A549 (cell line): ENCODE data around the gene PPAT. TPM values are rescaled to one million over a fixed set of nuclear protein-coding genes. Genes with fewer than 3 reads are reported as not detected.

Experiments
- ATAC-seq, 2 experiments: fragments of 200-7000 bp in 1 of 2; fragments of >200 bp in 1 of 2; cut with Nextera tagmentation in 1 of 2; cut with Tn5 transposase in 1 of 2; 3 replicates each; pipeline versions ENCODE4 v1.8.0 to v1.9.1; 2018 to 2020; ENCODE audit warnings: mild to moderate bottlenecking in 1 of 2, moderate library complexity in 1 of 2
- CTCF ChIA-PET: fragments of 300-600 bp; sonication (Branson Sonifier 250); formaldehyde crosslinking; extraction: SDS; loops from one replicate; lab custom pipeline; 2021; ENCODE audit warnings: antibody characterized with exemption, inconsistent platforms; lab: Yijun Ruan, JAX
- POLR2A ChIA-PET: fragments of 350-600 bp; formaldehyde crosslinking; extraction: SDS; loops from one replicate; lab custom pipeline; 2021; ENCODE audit warnings: antibody characterized with exemption, inconsistent platforms; lab: Yijun Ruan, JAX
- DNase-seq, 2 experiments: peaks; one replicate each; pipeline versions ENCODE4 v3.0.0 to v3.0.0-alpha.2; 2011 to 2016; ENCODE audit warnings: low read depth in 1 of 2, low spot score in 1 of 2
- FAIRE-seq: peaks from 2 replicates; lab custom pipeline; 2011; peaks lifted over from hg19 to GRCh38; lab: Jason Lieb, UNC
- H3K27ac ChIP-seq, 2 experiments: fragments of >200 bp; sonication (Bioruptor Twin); formaldehyde crosslinking; 3 replicates each; pipeline ENCODE4 v1.5.1; 2016 to 2017
- H3K4me1 ChIP-seq: fragments of >200 bp; sonication (Bioruptor Twin); formaldehyde crosslinking; 3 replicates; pipeline ENCODE4 v1.6.1; 2016
- H3K4me2 ChIP-seq: fragments of >200 bp; sonication (Bioruptor Twin); formaldehyde crosslinking; 3 replicates; pipeline ENCODE4 v1.6.1; 2016
- H3K4me3 ChIP-seq: fragments of >200 bp; sonication (Bioruptor Twin); formaldehyde crosslinking; 3 replicates; pipeline ENCODE4 v1.5.1; 2016
- H3K9me3 ChIP-seq: fragments of >200 bp; sonication (Bioruptor Twin); formaldehyde crosslinking; 3 replicates; pipeline ENCODE4 v1.6.1; 2016
- ATOH8 ChIP-seq: fragments of 250-450 bp; sonication (Bioruptor Pico); IDR thresholded peaks from 2 replicates; pipeline ENCODE4 v1.5.0; 2020; ENCODE audit warnings: low read depth, mild to moderate bottlenecking, moderate library complexity
- CBX2 ChIP-seq: fragments of 200-600 bp; sonication (generic); IDR thresholded peaks from 2 replicates; pipeline ENCODE4 v1.6.1; 2016; ENCODE audit warnings: low read depth, mild to moderate bottlenecking, borderline replicate concordance
- CTCF ChIP-seq: fragments of >200 bp; sonication (Bioruptor Twin); formaldehyde crosslinking; IDR thresholded peaks from 3 replicates; pipeline ENCODE4 v1.5.1; 2016
- EHMT2 ChIP-seq: fragments of 200-600 bp; sonication (generic); IDR thresholded peaks from 2 replicates; pipeline ENCODE4 v1.6.1; 2016; ENCODE audit warnings: antibody characterized with exemption, low read depth, mild to moderate bottlenecking, moderate library complexity
- EP300 ChIP-seq, 2 experiments: fragments of >200 bp; sonication (Bioruptor Twin); formaldehyde crosslinking; IDR thresholded peaks; 2 replicates in 1 of 2; 3 replicates in 1 of 2; pipeline ENCODE4 v1.6.1; 2016 to 2017
- FOSB ChIP-seq: fragments of 250-450 bp; sonication (Bioruptor Pico); IDR thresholded peaks from 2 replicates; pipeline ENCODE4 v1.5.0; 2020; ENCODE audit warnings: mild to moderate bottlenecking, moderate library complexity
- HDAC2 ChIP-seq: fragments of 200-600 bp; sonication (generic); IDR thresholded peaks from 2 replicates; pipeline ENCODE4 v1.6.1; 2016
- HES2 ChIP-seq: fragments of >200 bp; sonication (Bioruptor Twin); formaldehyde crosslinking; IDR thresholded peaks from 2 replicates; pipeline ENCODE4 v1.6.1; 2016
- HOXB5 ChIP-seq: fragments of 250-450 bp; sonication (Bioruptor Pico); IDR thresholded peaks from 2 replicates; pipeline ENCODE4 v1.5.0; 2020; ENCODE audit warnings: mild to moderate bottlenecking, moderate library complexity
- KDM5A ChIP-seq: fragments of 200-600 bp; sonication (generic); IDR thresholded peaks from 2 replicates; pipeline ENCODE4 v1.6.1; 2016; ENCODE audit warnings: antibody characterized with exemption, mild to moderate bottlenecking
- MAFK ChIP-seq: fragments of 450-650 bp; IDR thresholded peaks from 2 replicates; pipeline ENCODE4 v1.6.1; 2014; ENCODE audit not compliant: partially characterized antibody
- MAZ ChIP-seq: fragments of 150-350 bp; IDR thresholded peaks from 2 replicates; pipeline ENCODE4 v1.6.1; 2014; ENCODE audit warnings: antibody characterized with exemption, low read depth, low read length, borderline replicate concordance
- MYC ChIP-seq: IDR thresholded peaks from 2 replicates; pipeline ENCODE4 v1.6.1; 2012; ENCODE audit warnings: mild to moderate bottlenecking, inconsistent platforms, low read length, improper control_type of control experiment, borderline replicate concordance
- NFE2L2 ChIP-seq: fragments of 150-350 bp; conservative IDR thresholded peaks from 2 replicates; pipeline ENCODE4 v1.6.1; 2014; ENCODE audit warnings: low read length
- PHF8 ChIP-seq: fragments of 200-600 bp; sonication (generic); IDR thresholded peaks from 2 replicates; pipeline ENCODE4 v1.6.1; 2016; ENCODE audit warnings: low read depth, mild to moderate bottlenecking, antibody characterized with exemption, moderate library complexity, borderline replicate concordance
- RAD21 ChIP-seq, 2 experiments: fragments of >200 bp in 1 of 2; sonication (Bioruptor Twin) in 1 of 2; formaldehyde crosslinking in 1 of 2; IDR thresholded peaks in 1 of 2; conservative IDR thresholded peaks in 1 of 2; 2 replicates in 1 of 2; 3 replicates in 1 of 2; pipeline ENCODE4 v1.6.1; 2012 to 2018; ENCODE audit warnings: inconsistent platforms in 1 of 2
- RFX5 ChIP-seq: fragments of 450-650 bp; IDR thresholded peaks from 2 replicates; pipeline ENCODE4 v1.7.1; 2014; ENCODE audit warnings: antibody characterized with exemption, mild to moderate bottlenecking, moderate library complexity
- SMC3 ChIP-seq: fragments of >200 bp; sonication (Bioruptor Twin); formaldehyde crosslinking; IDR thresholded peaks from 3 replicates; pipeline ENCODE4 v1.6.1; 2018; ENCODE audit warnings: inconsistent platforms
- SREBF2 ChIP-seq: fragments of 450-650 bp; IDR thresholded peaks from 2 replicates; pipeline ENCODE4 v1.6.1; 2014; ENCODE audit warnings: mild to moderate bottlenecking, moderate library complexity
- TFCP2L1 ChIP-seq: fragments of 250-450 bp; sonication (Bioruptor Pico); IDR thresholded peaks from 2 replicates; pipeline ENCODE4 v1.5.0; 2021; ENCODE audit warnings: mild to moderate bottlenecking
- ZC3H11A ChIP-seq: fragments of 450-650 bp; IDR thresholded peaks from 2 replicates; pipeline ENCODE4 v1.6.1; 2014; ENCODE audit warnings: antibody characterized with exemption, mild to moderate bottlenecking
- ZNF302 ChIP-seq: fragments of 250-450 bp; sonication (Bioruptor Pico); IDR thresholded peaks from 2 replicates; pipeline ENCODE4 v1.9.0; 2021; ENCODE audit warnings: inconsistent platforms, mild to moderate bottlenecking, moderate library complexity
- WGBS: methylation state at CpG from one replicate; pipeline ENCODE4 v1.1.6; 2017; ENCODE audit errors: missing lambda C conversion rate; 5-methylcytosine and 5-hydroxymethylcytosine counted together
- polyA plus RNA-seq, 4 experiments: library from polyadenylated mRNA; depleted of rRNA in 3 of 4; stranded (reverse); fragments of >200 nt; fragmentation: RNase III in 1 of 4; extraction: RNeasy Plus Mini Kit Qiagen cat#74134 plus additional on column Dnase treatment in 1 of 4; gene quantifications; 2 replicates in 3 of 4; 3 replicates in 1 of 4; pipeline ENCODE4 v1.2.3, GENCODE V29; 2011 to 2017
- TF ChIP-seq, protein P1 (sequence below): fragments of 200-600 bp; sonication (generic); IDR thresholded peaks from 2 replicates; pipeline ENCODE4 v1.6.1; 2016; ENCODE audit warnings: antibody characterized with exemption, mild to moderate bottlenecking, moderate library complexity

PPAT gene
- polyA plus RNA-seq, 2 of the 4 experiments (the other 2 are of a cell fraction), result 22.8 to 26.7 TPM

- no peak overlapping the region for H3K4me3 ChIP-seq
- no peaks in the 10 kb centered on the region for H3K9me3 ChIP-seq
- ChIA-PET CTCF (interaction anchor here (0.8 to 4.3 kb wide), 11 partner anchors 10 to 414 kb away, joined by 3 to 25 read pairs (median 4); partner anchors contain the start of genes PAICS and PPAT), POLR2A (interaction anchor here (1.1 to 2.2 kb wide), 2 partner anchors 10 to 38 kb away, joined by 3 to 12 read pairs; partner anchors contain the start of genes AASDH, PAICS and PPAT)
- WGBS, result 52% methylated on average over 5 of the region's 5 CpGs
- DNase-seq, result peak; percentile 7 to 16
- no peaks in the 10 kb centered on the region; the same call in 2 of the 3 replicates for H3K4me1 ChIP-seq
- no peak for TF ChIP-seq SREBF2
- TF ChIP-seq RFX5, result no peak
- peak; percentile 7 to 30; a peak in 3 of 5 replicates for TF ChIP-seq RAD21 (conservative IDR thresholded peaks at IDR 0.05 in 1 of 2, IDR thresholded peaks at IDR 0.05 in 1 of 2)
- no peak for TF ChIP-seq FOSB (CRISPR knock-in tag)
- TF ChIP-seq, protein P1, sequence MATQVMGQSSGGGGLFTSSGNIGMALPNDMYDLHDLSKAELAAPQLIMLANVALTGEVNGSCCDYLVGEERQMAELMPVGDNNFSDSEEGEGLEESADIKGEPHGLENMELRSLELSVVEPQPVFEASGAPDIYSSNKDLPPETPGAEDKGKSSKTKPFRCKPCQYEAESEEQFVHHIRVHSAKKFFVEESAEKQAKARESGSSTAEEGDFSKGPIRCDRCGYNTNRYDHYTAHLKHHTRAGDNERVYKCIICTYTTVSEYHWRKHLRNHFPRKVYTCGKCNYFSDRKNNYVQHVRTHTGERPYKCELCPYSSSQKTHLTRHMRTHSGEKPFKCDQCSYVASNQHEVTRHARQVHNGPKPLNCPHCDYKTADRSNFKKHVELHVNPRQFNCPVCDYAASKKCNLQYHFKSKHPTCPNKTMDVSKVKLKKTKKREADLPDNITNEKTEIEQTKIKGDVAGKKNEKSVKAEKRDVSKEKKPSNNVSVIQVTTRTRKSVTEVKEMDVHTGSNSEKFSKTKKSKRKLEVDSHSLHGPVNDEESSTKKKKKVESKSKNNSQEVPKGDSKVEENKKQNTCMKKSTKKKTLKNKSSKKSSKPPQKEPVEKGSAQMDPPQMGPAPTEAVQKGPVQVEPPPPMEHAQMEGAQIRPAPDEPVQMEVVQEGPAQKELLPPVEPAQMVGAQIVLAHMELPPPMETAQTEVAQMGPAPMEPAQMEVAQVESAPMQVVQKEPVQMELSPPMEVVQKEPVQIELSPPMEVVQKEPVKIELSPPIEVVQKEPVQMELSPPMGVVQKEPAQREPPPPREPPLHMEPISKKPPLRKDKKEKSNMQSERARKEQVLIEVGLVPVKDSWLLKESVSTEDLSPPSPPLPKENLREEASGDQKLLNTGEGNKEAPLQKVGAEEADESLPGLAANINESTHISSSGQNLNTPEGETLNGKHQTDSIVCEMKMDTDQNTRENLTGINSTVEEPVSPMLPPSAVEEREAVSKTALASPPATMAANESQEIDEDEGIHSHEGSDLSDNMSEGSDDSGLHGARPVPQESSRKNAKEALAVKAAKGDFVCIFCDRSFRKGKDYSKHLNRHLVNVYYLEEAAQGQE, result no peak
- no peak for TF ChIP-seq CBX2
- TF ChIP-seq HES2, result no peak
- TF ChIP-seq SMC3, result peak; percentile 43; the same call in 2 of the 3 replicates
- TF ChIP-seq CTCF, result peak; percentile 58
- no peak for FAIRE-seq
- peak in 1 of 2 experiments; percentile 57; a peak in 1 of 6 replicates for ATAC-seq
- H3K27ac ChIP-seq, result no peak overlapping the region
- H3K4me2 ChIP-seq, result no peak overlapping the region
Observed at GRCh38 chr4:56424697-56425514, 10.5 kb downstream of the PPAT start.

- TF ChIP-seq TFCP2L1 (CRISPR knock-in tag), result no peak
- TF ChIP-seq KDM5A, result no peak
- TF ChIP-seq ATOH8 (CRISPR knock-in tag), result no peak
- TF ChIP-seq MAFK, result no peak
- no peak for TF ChIP-seq HDAC2
- no peak for TF ChIP-seq EP300 (IDR thresholded peaks at IDR 0.05)
- no peak for TF ChIP-seq ZC3H11A
- no peak for TF ChIP-seq HOXB5
- TF ChIP-seq MAZ, result no peak
- TF ChIP-seq PHF8, result no peak
- TF ChIP-seq ZNF302 (CRISPR knock-in tag), result no peak
- TF ChIP-seq EHMT2, result no peak
- no peak for TF ChIP-seq MYC
- no peak for TF ChIP-seq NFE2L2
- no peak for TF ChIP-seq RFX5
- TF ChIP-seq HES2, result no peak
- Histone ChIP-seq H3K4me2 (no peak overlapping the region), H3K4me3 (no peak overlapping the region), H3K4me1 (no peaks in the 10 kb centered on the region; the same call in 2 of the 3 replicates), H3K9me3 (no peaks in the 10 kb centered on the region), H3K27ac (no peak overlapping the region)
- FAIRE-seq (no peak), DNase-seq (no peak), ATAC-seq (no peak)
- POLR2A ChIA-PET, result interaction anchor here (2.2 kb wide), 1 partner anchor 11 kb away, joined by 12 read pairs; the partner anchor contains the start of genes PAICS and PPAT
- CTCF ChIA-PET, result interaction anchor here (1.0 to 4.3 kb wide), 5 partner anchors 9 to 415 kb away, joined by 3 to 25 read pairs (median 6); partner anchors contain the start of genes PAICS and PPAT
- 94% methylated on average over 3 of the region's 5 CpGs for WGBS
Observed at GRCh38 chr4:56424176-56424575, 11.2 kb downstream of the PPAT start.
